Tibial nerve (tissue), 4 donors: ENCODE data around the gene AP5Z1.

Experiments used
- EP300 ChIP-seq, 2 donors: sonication (generic); formaldehyde crosslinking; IDR thresholded peaks; one replicate each; pipeline ENCODE4 v1.6.1; 2017; ENCODE audit warnings: antibody characterized with exemption in 2 of 2, mild to moderate bottlenecking in 1 of 2
- TF ChIP-seq, protein P1 (sequence below), 5 experiments: fragments of 200-600 bp in 3 of 5; fragments of 450-650 bp in 2 of 5; sonication (generic) in 3 of 5; IDR thresholded peaks; one replicate each; pipeline ENCODE4 v1.5.1; 2016 to 2019; ENCODE audit warnings: antibody characterized with exemption in 5 of 5, mild to moderate bottlenecking in 3 of 5, moderate library complexity in 2 of 5

- TF ChIP-seq, protein P1, sequence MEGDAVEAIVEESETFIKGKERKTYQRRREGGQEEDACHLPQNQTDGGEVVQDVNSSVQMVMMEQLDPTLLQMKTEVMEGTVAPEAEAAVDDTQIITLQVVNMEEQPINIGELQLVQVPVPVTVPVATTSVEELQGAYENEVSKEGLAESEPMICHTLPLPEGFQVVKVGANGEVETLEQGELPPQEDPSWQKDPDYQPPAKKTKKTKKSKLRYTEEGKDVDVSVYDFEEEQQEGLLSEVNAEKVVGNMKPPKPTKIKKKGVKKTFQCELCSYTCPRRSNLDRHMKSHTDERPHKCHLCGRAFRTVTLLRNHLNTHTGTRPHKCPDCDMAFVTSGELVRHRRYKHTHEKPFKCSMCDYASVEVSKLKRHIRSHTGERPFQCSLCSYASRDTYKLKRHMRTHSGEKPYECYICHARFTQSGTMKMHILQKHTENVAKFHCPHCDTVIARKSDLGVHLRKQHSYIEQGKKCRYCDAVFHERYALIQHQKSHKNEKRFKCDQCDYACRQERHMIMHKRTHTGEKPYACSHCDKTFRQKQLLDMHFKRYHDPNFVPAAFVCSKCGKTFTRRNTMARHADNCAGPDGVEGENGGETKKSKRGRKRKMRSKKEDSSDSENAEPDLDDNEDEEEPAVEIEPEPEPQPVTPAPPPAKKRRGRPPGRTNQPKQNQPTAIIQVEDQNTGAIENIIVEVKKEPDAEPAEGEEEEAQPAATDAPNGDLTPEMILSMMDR (IDR thresholded peaks at IDR 0.05), result no peak
- no peak for TF ChIP-seq EP300 (IDR thresholded peaks at IDR 0.05)
Observed at GRCh38 chr7:4749798-4750197, 25.6 kb upstream of the AP5Z1 start.
